ENCODE measurements around the gene COPA.

COPA gene

DNA sequence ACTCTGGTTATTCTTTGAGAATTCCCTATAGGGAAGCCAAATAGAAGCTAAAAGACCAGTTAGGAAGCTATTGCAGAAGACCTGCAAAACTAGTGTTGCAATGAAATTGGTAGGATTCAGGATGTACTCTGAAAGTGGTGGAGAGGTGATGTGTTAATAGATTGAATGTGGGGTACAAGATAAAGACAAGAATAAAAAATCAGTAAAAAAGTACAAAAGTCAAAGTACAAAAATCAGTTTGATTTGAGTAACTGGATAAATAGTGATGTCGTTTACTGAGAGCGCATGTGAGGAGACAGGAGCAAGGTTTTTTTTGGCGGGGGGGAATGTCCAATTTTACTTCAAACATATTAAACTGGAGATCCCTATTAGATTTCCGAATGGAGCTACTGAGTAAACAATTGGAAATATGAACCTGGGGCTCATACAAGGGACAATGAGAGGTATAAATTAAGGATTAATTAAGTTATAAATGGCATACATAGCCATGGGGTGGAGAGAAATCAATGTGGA, 78.2 kb downstream of the COPA start:
- ATAC-seq (no peak), DNase-seq (no peak)

DNA sequence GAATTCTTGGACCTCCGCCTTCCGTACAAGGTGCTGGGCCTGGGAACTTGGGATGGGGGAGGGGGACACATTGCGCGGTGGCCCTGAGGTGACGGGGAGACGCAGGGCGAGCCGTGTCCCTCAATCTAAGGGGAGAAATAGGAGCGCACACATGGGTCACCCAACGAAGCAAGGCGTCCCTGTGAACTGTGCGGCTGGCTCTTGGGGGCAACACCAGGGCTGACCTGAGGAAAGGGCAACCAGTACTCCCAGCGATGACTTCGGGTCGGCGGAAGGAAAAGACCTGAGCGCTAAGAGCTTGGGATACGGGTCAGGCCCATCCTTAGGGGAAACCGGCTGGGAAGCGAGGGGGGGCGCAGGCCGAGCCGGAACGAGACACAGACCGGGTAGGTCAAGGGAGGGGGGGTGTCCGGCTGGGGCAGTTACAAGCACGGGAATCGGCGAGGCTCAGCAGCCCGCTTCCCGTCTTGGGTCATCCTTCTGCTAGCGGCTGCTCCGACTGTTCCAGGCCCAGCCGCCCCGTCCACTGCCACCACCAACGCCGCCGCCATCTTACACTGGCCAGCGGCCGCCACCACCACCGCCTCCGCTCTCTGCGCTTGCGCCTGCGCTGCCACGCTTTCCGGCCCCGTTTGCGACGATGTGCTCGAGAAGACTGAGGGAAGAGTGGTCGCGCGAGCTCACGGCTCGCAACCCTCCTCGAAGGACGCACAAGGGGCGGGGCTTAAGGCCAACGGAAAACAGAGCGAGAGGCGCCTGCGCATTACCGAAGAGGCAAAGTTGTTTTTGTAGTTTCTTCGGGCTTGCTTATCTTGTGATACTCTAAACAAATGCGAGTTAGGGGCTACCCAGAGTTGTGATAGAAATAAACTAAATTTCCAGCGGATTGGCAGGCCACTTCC, 80.9 kb downstream of the COPA start, which contains the start of gene DCAF8:
DCAF8 (minus strand) TSS at position 657 of the 902 bp plus-strand sequence. CDS start 18,541 bp downstream, outside the sequence.
- peak; percentile 90 for ATAC-seq
- peak; percentile 99 for DNase-seq

DNA sequence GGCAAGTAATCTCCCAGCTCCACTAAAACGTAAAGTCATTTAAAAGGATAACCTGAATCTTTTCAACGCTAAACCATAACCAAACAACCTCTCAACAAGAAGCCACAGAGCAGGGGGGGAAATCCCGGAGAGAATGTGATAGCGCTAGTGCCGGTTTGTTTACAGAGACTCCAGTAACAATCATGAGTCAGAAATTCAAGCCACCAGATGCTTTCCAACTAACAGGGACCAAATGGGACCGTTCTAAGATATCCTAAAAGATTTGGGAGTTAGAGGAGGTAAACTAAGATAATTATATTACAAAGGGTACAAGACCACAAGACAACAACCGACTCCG, 81.5 kb downstream of the COPA start:
- peak; percentile 45 for ATAC-seq
- DNase-seq = peak; percentile 72

DNA sequence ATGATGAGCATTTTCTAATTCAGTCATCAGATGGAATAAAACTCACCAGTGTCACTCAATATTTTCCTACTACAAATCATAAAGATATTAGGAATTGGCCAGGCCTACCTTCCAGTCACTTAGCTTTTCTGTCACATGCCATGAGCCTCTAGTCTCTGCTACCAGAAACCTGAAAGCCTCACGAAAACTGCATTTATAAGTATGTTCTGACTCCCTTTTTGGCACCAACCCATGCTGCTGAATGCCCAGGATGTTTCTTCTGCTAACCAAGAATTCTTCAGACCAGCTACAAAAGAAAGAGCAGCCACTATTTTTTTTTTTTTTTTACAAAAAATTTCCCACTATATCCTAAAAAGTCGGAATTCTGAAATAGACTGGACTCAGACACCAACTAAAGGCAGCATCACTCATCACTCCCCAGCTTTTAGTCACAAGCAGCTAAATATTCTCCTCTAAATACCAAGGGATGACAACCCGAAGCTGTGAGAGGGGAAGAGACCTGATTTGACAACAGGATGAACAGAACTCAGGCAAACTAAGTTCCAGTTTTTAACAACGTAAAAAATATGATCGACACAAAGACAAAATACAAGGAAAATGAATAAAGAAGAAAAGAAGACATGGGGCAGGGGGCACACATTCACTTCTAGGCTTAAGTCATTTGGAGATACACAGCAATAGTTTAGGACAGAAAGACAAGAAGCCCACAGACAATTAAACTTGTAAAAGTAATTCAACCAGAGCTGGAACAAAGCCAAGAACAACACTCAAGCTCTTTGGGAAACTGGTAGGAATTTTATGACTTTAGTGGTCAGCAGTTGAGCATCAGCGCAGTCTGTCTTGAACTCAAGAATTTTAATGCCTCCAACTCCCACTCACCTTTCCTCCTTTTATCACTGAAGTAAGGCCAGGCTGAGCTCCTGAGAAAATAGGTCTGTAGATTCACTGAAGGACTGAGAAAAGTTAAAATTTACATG, 82.4 kb downstream of the COPA start:
- no peak for DNase-seq

DNA sequence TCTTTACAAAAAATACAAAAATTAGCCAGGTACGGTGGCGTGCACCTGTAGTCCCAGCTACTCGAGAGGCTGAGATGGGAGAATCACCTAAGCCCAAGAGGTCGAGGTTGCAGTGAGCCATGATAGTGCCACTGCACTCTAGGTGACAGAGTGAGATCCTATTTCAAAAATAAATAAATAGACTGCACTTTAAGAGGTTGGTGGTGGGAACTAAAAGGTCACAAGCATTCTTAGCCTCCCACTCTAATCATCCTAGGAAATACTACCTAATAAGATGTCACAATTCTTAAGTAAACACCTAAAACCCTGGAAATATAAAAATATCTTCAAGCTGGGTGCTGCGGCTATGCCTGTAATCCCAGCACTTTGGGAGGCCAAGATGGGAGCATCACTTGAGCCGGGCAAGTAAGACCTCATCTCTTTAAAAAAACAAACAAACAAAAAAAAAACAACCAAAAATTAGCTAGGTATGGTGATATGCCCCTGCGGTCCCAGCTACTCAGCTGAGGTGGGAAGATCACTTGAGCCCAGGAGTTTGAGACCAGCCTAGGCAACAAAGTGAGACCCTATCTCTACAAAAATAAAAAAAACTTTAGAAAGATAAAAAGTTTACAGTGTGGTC, 84.8 kb downstream of the COPA start:
- no peak for DNase-seq
- no peak for ATAC-seq

More for the DNA sequence above, 82.4 kb downstream of the COPA start:
- no peak for ATAC-seq

DNA sequence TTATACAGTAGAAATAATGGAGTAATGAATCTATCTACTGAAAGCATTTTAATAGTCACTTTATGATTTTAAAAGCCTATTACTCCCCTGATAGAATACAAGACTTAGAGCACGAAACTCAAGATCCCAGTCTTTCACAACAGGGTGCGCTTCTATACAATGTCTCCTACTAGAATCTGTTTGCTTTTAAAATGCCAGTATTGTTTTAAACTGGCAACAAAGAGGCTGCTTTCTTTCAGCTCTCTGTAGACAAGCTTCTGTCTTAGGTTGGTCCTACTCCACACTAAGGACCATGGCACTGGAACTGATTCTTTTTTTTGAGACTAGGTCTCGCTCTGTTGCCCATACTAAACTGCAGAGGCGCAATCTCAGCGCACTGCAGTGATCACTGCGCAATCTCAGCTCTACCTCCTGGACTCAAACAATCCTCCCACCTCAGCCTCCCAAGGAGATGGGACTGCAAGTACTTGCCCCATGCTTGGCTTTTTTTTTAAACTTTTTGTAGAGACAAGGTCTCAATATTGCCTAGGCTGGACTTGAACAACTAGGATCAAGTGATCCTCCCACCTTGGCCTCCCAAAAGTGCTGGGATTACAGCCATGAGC, 85.5 kb downstream of the COPA start:
- DNase-seq = no peak

DNA sequence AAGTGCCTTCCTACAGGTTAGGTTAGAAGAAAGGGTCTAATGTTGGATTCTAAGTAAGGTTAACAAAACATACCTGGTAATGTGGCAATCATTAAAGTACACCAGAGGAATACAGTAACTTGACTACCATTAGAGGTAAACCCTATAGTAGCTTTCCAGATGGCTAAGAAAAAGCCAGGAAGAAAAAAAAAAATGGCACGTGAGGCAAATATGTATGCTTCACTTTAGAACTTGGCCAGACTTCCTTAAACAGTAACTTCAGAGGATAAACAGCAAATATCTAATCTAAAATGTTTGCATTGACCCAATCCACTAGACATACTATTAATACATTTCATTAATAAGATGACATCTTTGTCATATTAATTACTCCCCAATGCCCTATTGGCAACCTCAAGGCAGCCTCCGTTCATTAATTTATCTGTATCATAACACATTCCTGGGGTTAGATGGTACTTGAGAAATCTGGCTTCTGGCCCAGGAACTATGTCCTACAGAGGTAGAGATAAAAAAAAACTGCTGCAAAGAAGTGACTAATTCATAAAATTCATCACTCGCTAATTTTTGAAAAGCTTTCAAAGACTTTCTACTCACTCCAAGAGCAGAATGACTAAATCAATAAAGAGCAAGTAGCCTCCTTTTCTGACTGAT, 86.5 kb downstream of the COPA start:
- ATAC-seq (no peak), DNase-seq (no peak)

More for the DNA sequence above, 85.5 kb downstream of the COPA start:
- no peak for ATAC-seq

DNA sequence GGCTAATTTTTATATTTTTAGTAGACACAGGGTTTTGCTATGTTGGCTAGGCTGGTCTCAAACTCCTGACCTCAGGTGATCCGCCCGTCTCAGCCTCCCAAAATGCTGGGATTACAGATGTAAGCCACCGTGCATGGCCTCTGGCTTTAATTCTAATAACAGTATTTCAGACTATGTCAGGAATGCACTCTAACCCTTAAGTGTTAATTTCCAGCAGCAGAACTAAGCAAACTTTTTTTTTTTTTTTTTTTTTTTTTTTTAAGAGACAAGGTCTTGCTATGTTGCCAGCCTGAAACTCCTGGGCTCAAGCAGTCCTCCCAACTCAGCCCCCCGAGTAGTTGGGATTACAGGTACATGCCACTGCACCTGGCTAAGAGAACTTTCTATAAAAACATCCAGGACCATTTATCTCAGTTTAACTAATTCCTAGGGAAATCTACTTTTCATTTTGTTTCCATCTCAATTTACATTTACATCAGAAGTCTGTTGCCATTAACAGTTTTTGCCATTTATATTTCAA, 87.2 kb downstream of the COPA start:
- DNase-seq = no peak
- no peak for ATAC-seq

DNA sequence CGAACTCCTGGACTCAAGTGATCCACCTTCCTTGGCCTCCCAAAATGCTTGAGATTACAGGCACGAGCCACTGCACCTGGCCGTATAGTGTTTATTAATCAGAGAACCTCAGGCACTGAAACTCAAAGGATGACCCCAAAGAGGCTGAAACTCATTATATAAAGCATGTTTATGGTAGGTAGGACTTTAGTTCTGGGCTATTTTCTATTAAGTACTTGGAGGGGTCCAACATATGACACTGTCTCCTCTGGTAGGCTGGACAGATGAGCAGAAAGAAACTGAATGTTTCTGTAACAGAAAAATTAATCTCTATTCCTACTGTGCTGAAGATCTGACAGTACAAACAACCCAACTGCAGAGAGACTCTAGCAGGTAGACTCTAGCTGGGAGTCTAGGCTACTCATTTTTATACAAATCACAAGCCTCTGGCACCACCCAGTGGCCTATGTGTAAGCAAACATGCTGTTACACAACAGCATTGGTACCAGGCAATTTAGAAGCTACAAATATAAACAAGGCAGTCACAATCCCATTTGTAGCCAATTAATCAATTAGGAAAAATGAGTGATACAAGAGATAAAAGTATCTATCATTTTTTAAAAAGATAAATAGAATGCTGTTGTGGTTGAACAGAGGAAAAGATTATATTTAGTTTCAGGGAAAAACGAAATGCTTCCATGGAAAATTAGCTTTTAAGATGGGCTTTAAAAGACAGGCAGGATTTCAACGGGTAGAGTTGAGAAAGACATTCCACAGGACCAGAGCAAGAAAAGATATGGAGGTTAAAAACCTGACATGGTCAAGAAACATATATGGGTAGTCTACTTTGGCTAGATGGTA, 91.1 kb downstream of the COPA start:
- DNase-seq = peak; percentile 38
- ATAC-seq = no peak

DNA sequence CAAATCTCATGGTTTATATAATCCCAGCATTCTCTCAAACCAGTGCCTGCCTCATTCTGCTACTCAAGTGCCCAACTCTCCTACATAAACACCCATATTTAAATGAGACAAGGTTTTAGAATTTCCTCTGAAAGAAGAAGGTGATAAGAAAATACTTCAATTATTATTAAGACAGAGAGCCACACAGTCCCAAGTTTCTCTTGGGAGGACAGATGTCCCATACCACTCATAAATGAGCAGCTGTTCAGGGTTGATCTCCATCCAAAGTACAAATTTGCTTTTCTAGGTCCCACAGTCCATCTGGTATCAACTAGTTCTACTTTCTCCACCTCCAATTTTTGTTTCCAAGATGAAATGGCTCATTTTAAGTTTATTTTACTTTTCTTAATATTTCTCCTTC, 92.0 kb downstream of the COPA start:
- ATAC-seq (no peak), DNase-seq (no peak)

DNA sequence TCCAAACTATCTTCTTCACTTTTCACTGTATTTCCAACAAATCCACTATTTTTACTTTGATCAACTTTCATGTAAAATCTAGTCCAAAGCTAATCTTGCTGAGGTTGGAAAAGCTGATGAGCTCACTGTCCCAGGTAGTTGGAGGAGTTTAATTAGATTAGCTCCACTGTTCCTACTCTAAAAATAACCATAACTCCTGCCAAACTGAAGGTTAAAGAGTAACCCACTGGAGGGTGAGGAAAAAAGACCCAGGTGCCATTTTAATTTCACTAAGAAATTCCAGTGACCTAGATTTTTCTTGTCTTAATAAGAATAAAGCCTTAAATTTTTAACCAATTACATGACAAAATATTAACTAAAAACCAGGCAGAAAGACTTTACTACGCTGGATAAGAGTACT, 96.0 kb downstream of the COPA start:
- ATAC-seq (no peak), DNase-seq (no peak)

DNA sequence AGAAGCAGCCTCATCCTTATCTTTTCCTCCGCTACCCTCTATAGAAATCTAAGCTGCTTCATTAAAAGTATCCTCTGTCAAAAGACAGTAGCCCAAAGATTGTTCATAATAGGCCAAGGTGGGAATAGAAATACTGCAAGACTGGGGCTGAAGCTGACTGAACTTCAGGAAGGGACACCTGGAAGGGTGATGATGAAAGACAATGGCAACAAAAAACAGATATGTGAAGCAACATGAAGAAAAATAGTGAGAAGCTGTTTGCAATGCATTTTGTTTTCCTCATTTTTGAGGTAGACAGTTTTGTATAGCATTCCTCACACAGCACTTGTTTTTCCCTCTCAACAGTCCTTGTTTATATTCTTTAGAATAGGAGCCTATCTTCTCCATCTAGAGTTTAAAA, 97.6 kb downstream of the COPA start:
- no peak for DNase-seq
- ATAC-seq = no peak

DNA sequence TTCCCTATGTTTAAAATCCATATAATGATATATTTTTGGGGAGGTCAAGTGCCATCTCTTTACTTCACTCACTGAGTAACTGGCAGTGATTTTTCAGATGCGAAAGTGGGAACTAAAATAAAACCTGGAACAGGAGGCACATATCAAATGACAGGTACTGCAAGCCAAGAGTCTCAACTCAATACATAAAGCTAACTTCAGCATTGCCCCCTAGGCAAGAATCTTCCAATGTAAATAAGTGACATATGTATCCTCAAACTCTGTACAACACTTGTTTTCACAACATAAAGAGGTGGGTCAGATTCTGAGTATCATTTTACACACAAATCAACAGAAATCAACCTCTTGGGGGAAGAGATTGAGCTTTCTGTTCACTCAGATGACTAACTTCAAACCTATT, 98.8 kb downstream of the COPA start:
- no peak for ATAC-seq

DNA sequence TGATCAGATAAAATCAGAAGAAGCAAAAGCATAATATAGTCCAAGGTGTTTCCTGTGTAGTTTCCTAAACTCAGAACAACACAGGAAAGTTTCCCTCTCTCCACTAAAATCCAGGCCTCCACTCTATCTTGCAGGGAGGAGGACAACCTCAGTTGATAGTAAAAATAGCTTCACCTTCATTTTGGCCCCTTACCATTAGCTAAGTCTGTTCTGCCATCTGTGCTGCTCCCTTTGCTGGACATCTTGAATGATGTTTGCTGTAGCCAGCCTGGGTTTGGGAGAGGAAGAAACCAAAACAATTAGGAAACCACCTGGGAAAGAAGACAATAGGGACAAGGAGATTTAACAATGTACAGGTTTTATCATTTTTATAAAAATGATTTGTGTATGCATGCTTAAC, 99.3 kb downstream of the COPA start:
- no peak for DNase-seq
- no peak for ATAC-seq

More for the DNA sequence above, 98.8 kb downstream of the COPA start:
- DNase-seq = no peak

DNA sequence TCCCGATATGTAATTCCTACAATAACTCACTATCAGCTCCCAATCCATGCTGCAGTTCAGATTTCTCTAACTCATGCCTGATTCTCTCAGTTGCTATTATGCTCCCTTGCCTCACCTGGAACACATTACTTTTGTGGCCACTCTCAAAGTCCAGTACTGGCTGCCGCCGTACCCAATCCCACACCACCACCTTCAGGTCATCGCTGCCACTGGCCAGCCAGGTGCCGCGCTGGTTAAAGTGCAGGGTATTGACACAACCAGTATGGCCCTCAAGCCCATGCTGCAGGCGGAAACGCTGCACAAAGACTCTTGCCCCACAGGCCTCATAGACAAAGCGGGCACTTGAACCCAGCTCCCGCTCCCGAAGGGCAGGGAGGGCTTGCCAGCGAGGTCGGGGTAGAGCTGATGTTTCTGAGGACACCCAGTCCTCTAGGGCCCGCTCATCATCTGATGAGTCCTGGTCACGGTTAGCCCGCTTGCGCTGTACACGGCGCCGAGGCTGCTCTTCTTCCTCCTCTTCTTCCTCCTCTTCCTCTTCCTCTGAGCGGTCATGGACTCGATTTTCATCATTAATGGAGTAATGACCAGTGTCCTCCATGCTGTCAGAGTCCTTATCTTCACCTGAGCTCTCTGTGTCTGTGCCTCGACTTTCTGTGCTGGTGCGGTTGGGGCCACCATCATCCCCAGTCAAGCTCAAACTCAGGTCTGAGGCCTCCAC, 103.3 kb downstream of the COPA start:
- ATAC-seq (no peak), DNase-seq (no peak)

Data from stimulated activated naive CD8-positive, alpha-beta T cell treated with anti-CD3 and anti-CD28 coated beads, Interleukin-15, Interleukin-2, amounts not matched to agents 100 U/mL and 50 U/mL, for 24 hours (primary cell).